GM12873 (cell line): ENCODE data around the gene PCID2.

Experiments
- CTCF ChIP-seq: IDR thresholded peaks from 2 replicates; pipeline ENCODE4 v1.5.1; 2012; ENCODE audit warnings: low read depth, mild to moderate bottlenecking, moderate library complexity, low read length, control low read depth; ENCODE audit not compliant: insufficient read depth; ENCODE audit errors: missing control alignments

PCID2 gene

GRCh38 chr13:113167575-113167974 is 40.9 kb downstream of the PCID2 start:
- TF ChIP-seq CTCF = no peak

GRCh38 chr13:113167155-113167554 is 41.3 kb downstream of the PCID2 start:
- TF ChIP-seq CTCF = no peak

DNA sequence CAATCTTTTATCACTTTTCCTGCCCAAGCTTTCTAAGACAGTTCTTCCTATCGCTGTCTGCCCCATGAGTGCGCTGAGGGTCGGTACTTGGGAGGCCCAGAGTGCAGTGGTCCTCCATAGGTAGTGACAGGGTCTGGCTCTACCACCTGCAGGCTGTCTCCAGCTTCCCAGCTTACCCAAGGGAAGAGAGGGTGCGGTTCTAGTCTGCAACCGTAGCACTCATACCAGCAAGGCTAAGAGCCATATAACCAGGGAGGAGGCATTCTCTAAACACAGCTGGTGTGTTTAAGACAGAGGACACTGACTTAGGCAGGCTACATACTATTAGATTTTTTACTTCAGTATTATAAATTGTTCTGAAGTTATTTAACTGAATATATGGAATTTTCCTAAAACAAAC is 41.8 kb downstream of the PCID2 start:
- TF ChIP-seq CTCF = no peak

GRCh38 chr13:113166266-113166665 is 42.2 kb downstream of the PCID2 start:
- TF ChIP-seq CTCF = no peak

- TF ChIP-seq CTCF = no peak
Measured at GRCh38 chr13:113164492-113164891, 44.0 kb downstream of the PCID2 start.

- TF ChIP-seq CTCF = no peak
Measured at GRCh38 chr13:113162783-113163685, 45.4 kb downstream of the PCID2 start.

DNA sequence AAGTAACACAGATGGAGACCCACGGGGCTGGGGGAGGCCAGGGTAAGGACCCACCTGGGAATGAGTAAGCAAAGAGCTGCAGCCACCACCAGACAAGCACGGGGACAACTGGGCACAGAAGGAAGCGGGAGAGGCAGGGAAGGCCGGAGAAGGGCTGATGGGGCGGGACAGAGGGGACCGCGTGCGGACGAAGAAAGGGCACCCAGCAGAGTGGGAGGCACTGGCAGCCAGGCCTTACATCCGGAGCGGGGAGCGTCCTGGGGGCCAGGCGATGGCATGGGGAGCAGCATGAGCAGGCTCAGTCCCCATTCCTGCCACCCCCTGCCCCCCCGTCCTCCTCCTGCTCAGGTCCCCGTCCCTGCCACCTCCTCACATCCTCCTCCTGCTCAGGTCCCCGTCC is 47.0 kb downstream of the PCID2 start:
- no peak for TF ChIP-seq CTCF
